ENCODE results near the gene MICAL2.

DNA sequence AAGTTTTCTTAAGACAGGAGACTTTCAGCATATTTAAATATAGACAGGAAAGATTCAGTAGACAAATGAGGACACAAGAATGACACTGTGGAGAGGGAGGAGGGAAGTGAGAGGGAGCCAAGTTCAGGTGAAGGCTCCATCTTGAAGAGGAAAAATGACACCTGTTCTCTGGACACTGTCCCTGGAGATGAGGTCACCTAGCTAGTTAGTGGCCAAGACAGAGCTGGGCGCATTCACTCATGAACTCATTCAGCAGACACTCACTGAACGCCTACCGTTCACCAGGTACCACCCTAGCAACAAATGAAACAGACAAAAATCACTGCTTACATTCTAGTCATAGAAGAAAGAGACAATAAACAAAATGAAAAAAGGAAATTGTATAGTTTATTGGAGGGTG is 163.7 kb downstream of the MICAL2 start:
- TF ChIP-seq REL (CRISPR knock-in tag; conservative IDR thresholded peaks at IDR 0.05) (no peak), CTCF (CRISPR knock-in tag; IDR thresholded peaks at IDR 0.05) (no peak), NPAS2 (CRISPR knock-in tag; IDR thresholded peaks at IDR 0.05; ENCODE audit: borderline replicate concordance) (no peak), SALL2 (CRISPR knock-in tag; IDR thresholded peaks at IDR 0.05) (no peak), POLR2A (IDR thresholded peaks at IDR 0.05; ENCODE audit: insufficient read depth in 1 of 2, low read depth in 2 of 2, low read length in 2 of 2) (no peak), RFX5 (IDR thresholded peaks at IDR 0.05; ENCODE audit: low read depth, low read length) (no peak), FLYWCH1 (CRISPR knock-in tag; IDR thresholded peaks at IDR 0.05) (no peak), MAFF (IDR thresholded peaks at IDR 0.05; ENCODE audit: low read depth, low read length) (no peak), JUND (CRISPR knock-in tag; IDR thresholded peaks at IDR 0.05) (no peak)
- TF ChIP-seq, protein P1, sequence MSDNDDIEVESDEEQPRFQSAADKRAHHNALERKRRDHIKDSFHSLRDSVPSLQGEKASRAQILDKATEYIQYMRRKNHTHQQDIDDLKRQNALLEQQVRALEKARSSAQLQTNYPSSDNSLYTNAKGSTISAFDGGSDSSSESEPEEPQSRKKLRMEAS (IDR thresholded peaks at IDR 0.05): no peak
- TF ChIP-seq, protein P2, sequence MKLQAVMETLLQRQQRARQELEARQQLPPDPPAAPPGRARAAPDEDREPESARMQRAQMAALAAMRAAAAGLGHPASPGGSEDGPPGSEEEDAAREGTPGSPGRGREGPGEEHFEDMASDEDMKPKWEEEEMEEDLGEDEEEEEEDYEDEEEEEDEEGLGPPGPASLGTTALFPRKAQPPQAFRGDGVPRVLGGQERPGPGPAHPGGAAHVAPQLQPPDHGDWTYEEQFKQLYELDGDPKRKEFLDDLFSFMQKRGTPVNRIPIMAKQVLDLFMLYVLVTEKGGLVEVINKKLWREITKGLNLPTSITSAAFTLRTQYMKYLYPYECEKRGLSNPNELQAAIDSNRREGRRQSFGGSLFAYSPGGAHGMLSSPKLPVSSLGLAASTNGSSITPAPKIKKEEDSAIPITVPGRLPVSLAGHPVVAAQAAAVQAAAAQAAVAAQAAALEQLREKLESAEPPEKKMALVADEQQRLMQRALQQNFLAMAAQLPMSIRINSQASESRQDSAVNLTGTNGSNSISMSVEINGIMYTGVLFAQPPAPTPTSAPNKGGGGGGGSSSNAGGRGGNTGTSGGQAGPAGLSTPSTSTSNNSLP (IDR thresholded peaks at IDR 0.05; ENCODE audit: low read depth, low read length): no peak
- TF ChIP-seq, protein P3, sequence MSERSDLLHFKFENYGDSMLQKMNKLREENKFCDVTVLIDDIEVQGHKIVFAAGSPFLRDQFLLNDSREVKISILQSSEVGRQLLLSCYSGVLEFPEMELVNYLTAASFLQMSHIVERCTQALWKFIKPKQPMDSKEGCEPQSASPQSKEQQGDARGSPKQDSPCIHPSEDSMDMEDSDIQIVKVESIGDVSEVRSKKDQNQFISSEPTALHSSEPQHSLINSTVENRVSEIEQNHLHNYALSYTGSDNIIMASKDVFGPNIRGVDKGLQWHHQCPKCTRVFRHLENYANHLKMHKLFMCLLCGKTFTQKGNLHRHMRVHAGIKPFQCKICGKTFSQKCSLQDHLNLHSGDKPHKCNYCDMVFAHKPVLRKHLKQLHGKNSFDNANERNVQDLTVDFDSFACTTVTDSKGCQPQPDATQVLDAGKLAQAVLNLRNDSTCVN (CRISPR knock-in tag; IDR thresholded peaks at IDR 0.05; ENCODE audit: borderline replicate concordance): no peak
- TF ChIP-seq, protein P4, sequence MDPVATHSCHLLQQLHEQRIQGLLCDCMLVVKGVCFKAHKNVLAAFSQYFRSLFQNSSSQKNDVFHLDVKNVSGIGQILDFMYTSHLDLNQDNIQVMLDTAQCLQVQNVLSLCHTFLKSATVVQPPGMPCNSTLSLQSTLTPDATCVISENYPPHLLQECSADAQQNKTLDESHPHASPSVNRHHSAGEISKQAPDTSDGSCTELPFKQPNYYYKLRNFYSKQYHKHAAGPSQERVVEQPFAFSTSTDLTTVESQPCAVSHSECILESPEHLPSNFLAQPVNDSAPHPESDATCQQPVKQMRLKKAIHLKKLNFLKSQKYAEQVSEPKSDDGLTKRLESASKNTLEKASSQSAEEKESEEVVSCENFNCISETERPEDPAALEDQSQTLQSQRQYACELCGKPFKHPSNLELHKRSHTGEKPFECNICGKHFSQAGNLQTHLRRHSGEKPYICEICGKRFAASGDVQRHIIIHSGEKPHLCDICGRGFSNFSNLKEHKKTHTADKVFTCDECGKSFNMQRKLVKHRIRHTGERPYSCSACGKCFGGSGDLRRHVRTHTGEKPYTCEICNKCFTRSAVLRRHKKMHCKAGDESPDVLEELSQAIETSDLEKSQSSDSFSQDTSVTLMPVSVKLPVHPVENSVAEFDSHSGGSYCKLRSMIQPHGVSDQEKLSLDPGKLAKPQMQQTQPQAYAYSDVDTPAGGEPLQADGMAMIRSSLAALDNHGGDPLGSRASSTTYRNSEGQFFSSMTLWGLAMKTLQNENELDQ (CRISPR knock-in tag; IDR thresholded peaks at IDR 0.05; ENCODE audit: borderline replicate concordance): no peak
- TF ChIP-seq, protein P5, sequence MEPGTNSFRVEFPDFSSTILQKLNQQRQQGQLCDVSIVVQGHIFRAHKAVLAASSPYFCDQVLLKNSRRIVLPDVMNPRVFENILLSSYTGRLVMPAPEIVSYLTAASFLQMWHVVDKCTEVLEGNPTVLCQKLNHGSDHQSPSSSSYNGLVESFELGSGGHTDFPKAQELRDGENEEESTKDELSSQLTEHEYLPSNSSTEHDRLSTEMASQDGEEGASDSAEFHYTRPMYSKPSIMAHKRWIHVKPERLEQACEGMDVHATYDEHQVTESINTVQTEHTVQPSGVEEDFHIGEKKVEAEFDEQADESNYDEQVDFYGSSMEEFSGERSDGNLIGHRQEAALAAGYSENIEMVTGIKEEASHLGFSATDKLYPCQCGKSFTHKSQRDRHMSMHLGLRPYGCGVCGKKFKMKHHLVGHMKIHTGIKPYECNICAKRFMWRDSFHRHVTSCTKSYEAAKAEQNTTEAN (CRISPR knock-in tag; conservative IDR thresholded peaks at IDR 0.05): no peak
